HEK293T (cell line): Measurements from ENCODE around the gene PYGO2.

Experiments
- CTCF ChIA-PET: fragments of 350-600 bp; formaldehyde crosslinking; extraction: SDS; loops from one replicate; lab custom pipeline; 2021; ENCODE audit warnings: antibody characterized with exemption, inconsistent platforms; lab: Yijun Ruan, JAX
- POLR2A ChIA-PET: fragments of 350-600 bp; formaldehyde crosslinking; extraction: SDS; loops from one replicate; lab custom pipeline; 2020; ENCODE audit warnings: antibody characterized with exemption, inconsistent platforms; lab: Yijun Ruan, JAX
- DNase-seq: peaks from one replicate; pipeline ENCODE4 v3.0.0; 2012; ENCODE audit warnings: mixed read lengths; ENCODE audit errors: extremely low spot score
- ARNT ChIP-seq: fragments of 450-650 bp; IDR thresholded peaks from 2 replicates; pipeline ENCODE4 v1.6.1; 2017; ENCODE audit warnings: mild to moderate bottlenecking
- BHLHE40 ChIP-seq: fragments of 450-650 bp; IDR thresholded peaks from 2 replicates; pipeline ENCODE4 v1.6.1; 2016; ENCODE audit warnings: mild to moderate bottlenecking, moderate library complexity, borderline replicate concordance
- CTBP1 ChIP-seq: fragments of 450-650 bp; IDR thresholded peaks from 2 replicates; pipeline ENCODE4 v1.6.1; 2016; ENCODE audit warnings: borderline replicate concordance
- ELF4 ChIP-seq: fragments of 450-650 bp; IDR thresholded peaks from 2 replicates; pipeline ENCODE4 v1.6.1; 2017; ENCODE audit warnings: antibody characterized with exemption
- FOXA1 ChIP-seq: fragments of 450-650 bp; IDR thresholded peaks from 2 replicates; pipeline ENCODE4 v1.6.1; 2016; ENCODE audit warnings: mild to moderate bottlenecking
- FOXK2 ChIP-seq: fragments of 450-650 bp; IDR thresholded peaks from 2 replicates; pipeline ENCODE4 v1.6.1; 2016; ENCODE audit warnings: mild to moderate bottlenecking
- FOXM1 ChIP-seq: fragments of 450-650 bp; IDR thresholded peaks from 2 replicates; pipeline ENCODE4 v1.6.1; 2017; ENCODE audit warnings: mild to moderate bottlenecking, borderline replicate concordance
- HDGF ChIP-seq: fragments of 450-650 bp; IDR thresholded peaks from 2 replicates; pipeline ENCODE4 v1.6.1; 2017; ENCODE audit warnings: antibody characterized with exemption, borderline replicate concordance
- L3MBTL2 ChIP-seq: fragments of 450-650 bp; conservative IDR thresholded peaks from 2 replicates; pipeline ENCODE4 v1.6.1; 2016; ENCODE audit warnings: mild to moderate bottlenecking
- LEF1 ChIP-seq: fragments of 450-650 bp; IDR thresholded peaks from 2 replicates; pipeline ENCODE4 v1.6.1; 2017; ENCODE audit warnings: mild to moderate bottlenecking, borderline replicate concordance
- NFRKB ChIP-seq: fragments of 450-650 bp; IDR thresholded peaks from 2 replicates; pipeline ENCODE4 v1.6.1; 2016; ENCODE audit warnings: mild to moderate bottlenecking, moderate library complexity
- SP1 ChIP-seq: fragments of 450-650 bp; IDR thresholded peaks from 2 replicates; pipeline ENCODE4 v1.6.1; 2017
- SUZ12 ChIP-seq: fragments of 450-650 bp; IDR thresholded peaks from 2 replicates; pipeline ENCODE4 v1.6.1; 2016; ENCODE audit warnings: mild to moderate bottlenecking
- TARDBP ChIP-seq: fragments of 450-650 bp; IDR thresholded peaks from 2 replicates; pipeline ENCODE4 v1.6.1; 2016
- ZNF384 ChIP-seq: fragments of 450-650 bp; IDR thresholded peaks from 2 replicates; pipeline ENCODE4 v1.6.1; 2016
- TF ChIP-seq, protein P1 (sequence below): fragments of 450-650 bp; IDR thresholded peaks from 2 replicates; pipeline ENCODE4 v1.6.1; 2016

Gene PYGO2

DNA sequence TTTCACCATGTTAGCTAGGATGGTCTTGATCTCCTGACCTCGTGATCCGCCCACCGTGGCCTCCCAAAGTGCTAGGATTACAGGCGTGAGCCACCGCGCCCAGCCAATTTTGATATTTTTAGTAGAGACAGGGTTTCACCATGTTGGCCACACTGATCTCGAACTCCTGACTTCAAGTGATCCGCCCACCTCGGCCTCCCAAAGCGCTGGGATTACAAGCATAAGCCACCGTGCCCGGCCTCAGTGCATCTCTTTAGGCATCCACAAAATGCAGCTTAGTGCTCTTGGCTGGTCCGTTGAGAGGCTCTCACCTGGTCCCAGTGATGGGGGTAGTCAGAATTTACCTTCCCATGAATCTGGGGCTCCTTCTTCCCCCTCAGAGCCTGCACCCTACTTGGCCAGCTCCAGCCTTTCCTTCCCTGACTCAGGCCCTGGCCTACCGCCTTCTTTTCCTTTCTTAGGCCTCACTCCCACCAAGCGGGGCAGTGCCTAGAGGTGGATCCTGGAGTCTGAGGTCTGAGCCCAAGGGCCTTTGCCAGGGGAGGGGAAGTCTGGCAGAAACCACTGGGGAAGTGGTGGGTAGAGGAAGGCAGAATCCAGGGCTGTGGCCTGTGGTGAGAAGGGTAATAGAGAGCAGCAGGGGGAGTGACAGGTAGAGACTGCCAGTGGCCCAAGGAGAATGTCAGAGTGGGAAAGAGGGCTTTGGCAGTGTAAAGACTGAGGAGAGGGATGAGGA is 35.6 kb upstream of the PYGO2 start:
- ChIA-PET CTCF (interaction anchor here (0.7 to 7.8 kb wide), 8 partner anchors 14 to 64 kb away, joined by 3 to 45 read pairs (median 5); partner anchors contain the start of gene FLAD1), POLR2A (interaction anchor here (1.0 to 2.2 kb wide), 4 partner anchors 14 to 36 kb away, joined by 4 to 10 read pairs (median 6); partner anchors contain the start of genes CKS1B, FLAD1 and PYGO2)
- no peak for TF ChIP-seq BHLHE40
- no peak for TF ChIP-seq NFRKB
- TF ChIP-seq TARDBP = no peak
- no peak for TF ChIP-seq SUZ12
- no peak for TF ChIP-seq L3MBTL2
- TF ChIP-seq ZNF384 = no peak
- no peak for TF ChIP-seq ARNT
- no peak for TF ChIP-seq LEF1
- TF ChIP-seq, protein P1, sequence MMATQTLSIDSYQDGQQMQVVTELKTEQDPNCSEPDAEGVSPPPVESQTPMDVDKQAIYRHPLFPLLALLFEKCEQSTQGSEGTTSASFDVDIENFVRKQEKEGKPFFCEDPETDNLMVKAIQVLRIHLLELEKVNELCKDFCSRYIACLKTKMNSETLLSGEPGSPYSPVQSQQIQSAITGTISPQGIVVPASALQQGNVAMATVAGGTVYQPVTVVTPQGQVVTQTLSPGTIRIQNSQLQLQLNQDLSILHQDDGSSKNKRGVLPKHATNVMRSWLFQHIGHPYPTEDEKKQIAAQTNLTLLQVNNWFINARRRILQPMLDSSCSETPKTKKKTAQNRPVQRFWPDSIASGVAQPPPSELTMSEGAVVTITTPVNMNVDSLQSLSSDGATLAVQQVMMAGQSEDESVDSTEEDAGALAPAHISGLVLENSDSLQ = no peak
- no peak for TF ChIP-seq CTBP1
- no peak for TF ChIP-seq FOXK2
- no peak for TF ChIP-seq HDGF
- no peak for DNase-seq

DNA sequence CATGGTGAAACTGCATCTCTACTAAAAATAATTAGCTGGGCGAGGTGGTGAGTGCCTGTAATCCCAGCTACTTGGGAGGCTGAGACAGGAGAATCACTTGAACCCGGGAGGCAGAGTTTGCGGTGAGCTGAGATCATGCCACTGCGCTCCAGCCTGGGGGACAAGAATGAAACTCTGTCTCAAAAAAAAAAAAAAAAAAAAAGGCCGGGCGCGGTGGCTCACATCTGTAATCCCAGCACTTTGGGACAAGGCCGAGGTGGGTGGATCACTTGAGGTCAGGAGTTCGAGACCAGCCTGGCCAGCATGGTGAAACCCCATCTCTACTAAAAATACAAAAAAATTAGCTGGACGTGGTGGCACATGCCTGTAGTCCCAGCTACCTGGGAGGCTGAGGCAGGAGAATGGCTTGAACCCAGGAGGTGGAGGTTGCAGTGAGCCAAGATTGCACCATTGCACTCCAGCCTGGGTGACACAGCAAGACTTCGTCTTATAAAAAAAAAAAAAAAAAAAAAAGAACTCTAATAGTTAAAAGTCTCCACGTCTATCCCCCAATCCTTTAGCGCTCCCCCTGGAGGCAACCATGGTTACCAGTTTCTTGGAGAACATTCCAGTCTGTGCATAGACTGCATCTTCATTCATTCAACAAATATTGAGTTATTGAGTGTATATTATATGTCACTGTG is 33.9 kb upstream of the PYGO2 start:
- peak; percentile 98 for TF ChIP-seq ZNF384
- DNase-seq = peak; percentile 54
- ChIA-PET CTCF (interaction anchor here (0.6 to 7.8 kb wide), 12 partner anchors 12 to 559 kb away, joined by 3 to 45 read pairs (median 6); partner anchors contain the start of genes FLAD1 and PBXIP1), POLR2A (interaction anchor here (1.3 to 3.6 kb wide), 5 partner anchors 12 to 34 kb away, joined by 4 to 34 read pairs (median 10); partner anchors contain the start of genes CKS1B, FLAD1 and PYGO2)

DNA sequence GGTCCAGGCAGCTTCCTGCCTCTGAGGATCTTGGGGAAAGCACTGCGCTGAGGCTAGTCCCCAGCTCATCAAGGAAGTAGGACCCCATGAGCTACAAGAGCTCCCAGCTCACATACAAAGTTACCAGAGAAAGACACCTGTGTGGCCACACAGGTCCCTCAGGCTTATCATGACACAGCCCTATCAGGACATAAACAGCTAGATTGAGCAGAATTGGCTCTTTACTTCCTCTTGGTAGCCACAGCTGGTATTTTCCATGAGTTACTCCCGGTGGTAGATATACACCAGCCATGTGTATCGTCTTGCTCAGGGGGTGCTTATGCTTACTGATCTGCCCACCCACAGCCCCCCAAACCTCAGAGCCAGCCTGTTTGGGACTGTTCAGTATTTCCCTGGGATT is 33.0 kb upstream of the PYGO2 start:
- ChIA-PET POLR2A (interaction anchor here (0.8 to 3.6 kb wide), 13 partner anchors 11 to 200 kb away, joined by 3 to 34 read pairs (median 4); partner anchors contain the start of genes ADAM15, CKS1B, EFNA4 and FLAD1), CTCF (interaction anchor here (0.6 to 7.8 kb wide), 6 partner anchors 11 to 664 kb away, joined by 3 to 45 read pairs (median 11); partner anchors contain the start of genes FLAD1 and PBXIP1)
- no peak for TF ChIP-seq NFRKB
- no peak for TF ChIP-seq FOXM1
- TF ChIP-seq HDGF = no peak
- TF ChIP-seq SP1 = no peak
- no peak for TF ChIP-seq CTBP1
- TF ChIP-seq TARDBP = no peak
- no peak for TF ChIP-seq L3MBTL2
- no peak for TF ChIP-seq ARNT
- no peak for TF ChIP-seq ELF4
- TF ChIP-seq BHLHE40 = no peak
- no peak for TF ChIP-seq ZNF384
- TF ChIP-seq, protein P1 = no peak
- TF ChIP-seq FOXA1 = no peak
- no peak for TF ChIP-seq FOXK2
- no peak for TF ChIP-seq SUZ12
- DNase-seq = no peak

DNA sequence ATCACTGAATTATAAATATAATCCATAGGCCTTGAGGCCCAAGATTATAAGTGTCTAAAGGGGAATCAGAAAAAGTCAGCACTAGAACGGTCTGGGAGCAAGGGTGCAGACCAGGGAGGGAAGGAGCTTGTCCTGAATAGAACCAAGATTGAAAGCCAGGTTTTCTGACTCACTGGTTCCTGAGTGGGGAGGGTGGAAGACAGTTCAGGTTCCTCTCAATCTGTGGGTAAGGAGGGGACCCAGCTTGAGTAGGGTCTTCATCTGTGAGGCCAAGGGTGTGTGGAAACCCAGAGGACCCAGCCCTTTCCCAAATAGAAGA is 32.6 kb upstream of the PYGO2 start:
- no peak for DNase-seq
- TF ChIP-seq LEF1 = no peak
- no peak for TF ChIP-seq CTBP1
- TF ChIP-seq L3MBTL2 = no peak
- TF ChIP-seq BHLHE40 = no peak
- no peak for TF ChIP-seq FOXK2
- TF ChIP-seq SP1 = no peak
- TF ChIP-seq, protein P1 = no peak
- no peak for TF ChIP-seq FOXA1
- TF ChIP-seq SUZ12 = no peak
- TF ChIP-seq ZNF384 = no peak
- TF ChIP-seq HDGF = no peak
- TF ChIP-seq ELF4 = no peak
- no peak for TF ChIP-seq FOXM1
- ChIA-PET POLR2A (interaction anchor here (0.8 to 3.6 kb wide), 13 partner anchors 11 to 200 kb away, joined by 3 to 34 read pairs (median 4); partner anchors contain the start of genes ADAM15, CKS1B, EFNA4 and FLAD1), CTCF (interaction anchor here (1.5 to 7.8 kb wide), 6 partner anchors 11 to 67 kb away, joined by 3 to 45 read pairs (median 12); partner anchors contain the start of genes FLAD1 and PBXIP1)

DNA sequence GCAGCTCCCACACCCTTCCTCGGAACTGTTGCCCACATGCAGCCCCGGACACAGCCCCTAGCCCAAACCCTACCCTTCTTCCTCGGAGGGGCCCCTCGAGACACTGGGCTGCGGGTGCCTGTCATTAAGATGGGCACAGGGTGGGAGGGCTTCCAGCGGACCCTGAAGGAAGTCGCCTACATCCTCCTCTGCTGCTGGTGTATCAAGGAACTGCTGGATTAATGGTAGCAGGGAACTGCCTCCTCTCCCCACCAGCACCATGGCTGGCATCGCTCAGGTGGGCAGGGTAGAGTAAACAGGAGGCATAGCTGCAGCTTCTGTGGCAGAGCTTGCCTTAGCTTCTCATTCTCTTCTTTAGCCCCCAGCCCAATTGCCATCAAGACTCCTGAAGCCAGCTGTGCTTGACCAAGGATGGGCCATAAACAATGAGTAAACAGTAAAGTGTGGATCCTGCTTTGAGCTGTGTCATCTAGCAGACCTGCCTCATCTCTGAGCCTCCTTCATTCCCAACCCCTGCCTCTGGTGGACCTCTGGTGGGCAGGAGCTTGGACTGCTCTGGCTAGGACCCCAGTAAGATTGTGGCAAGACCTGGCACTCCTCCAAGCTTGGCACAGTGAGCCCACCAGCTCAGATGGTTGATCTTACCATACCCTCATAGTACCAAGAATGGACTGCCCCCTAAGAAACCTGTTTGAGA is 32.1 kb upstream of the PYGO2 start, which contains the start of gene LENEP:
Gene LENEP, plus strand, starts transcription at position 15 of the 697 bp plus-strand sequence. Its CDS starts 22 bp downstream, at position 37.
- POLR2A ChIA-PET = interaction anchor here (0.8 to 3.6 kb wide), 13 partner anchors 10 to 201 kb away, joined by 3 to 34 read pairs (median 4); partner anchors contain the start of genes ADAM15, CKS1B, EFNA4 and FLAD1
- CTCF ChIA-PET = interaction anchor here (1.5 to 7.8 kb wide), 5 partner anchors 10 to 68 kb away, joined by 3 to 45 read pairs (median 14); partner anchors contain the start of genes FLAD1 and PBXIP1
- TF ChIP-seq L3MBTL2 (no peak), CTBP1 (no peak), ARNT (no peak), SUZ12 (no peak), ZNF384 (no peak), SP1 (no peak), BHLHE40 (no peak), TARDBP (no peak), HDGF (no peak), FOXM1 (no peak), ELF4 (no peak), FOXA1 (no peak), LEF1 (no peak), FOXK2 (no peak), NFRKB (no peak)
- TF ChIP-seq, protein P1 = no peak
- no peak for DNase-seq
